Measurements from ENCODE around the gene ERC2. TPM values are rescaled to one million over a fixed set of nuclear protein-coding genes. Genes with fewer than 3 reads are reported as not detected.

ERC2 gene
- total RNA-seq, 1 experiment from 2014 or later = 0.90 TPM

DNA sequence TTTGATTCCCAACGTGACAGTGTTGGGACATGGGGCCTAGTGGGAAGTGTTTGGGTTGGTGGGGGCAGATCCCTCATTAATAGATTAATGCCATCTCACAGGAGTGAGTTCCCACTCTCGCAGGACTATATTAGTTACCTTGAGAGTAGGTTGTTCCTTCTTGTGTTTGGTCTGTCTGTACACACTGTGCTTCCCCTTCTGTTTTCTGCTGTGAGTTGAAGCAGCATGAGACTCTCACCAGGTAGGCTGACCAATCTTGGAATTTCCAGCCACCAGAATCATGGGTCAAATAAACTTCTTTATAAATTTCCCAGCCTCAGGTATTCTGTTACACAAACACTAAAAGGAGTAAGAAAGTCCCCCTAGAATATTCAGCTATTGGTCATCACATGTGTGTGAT is 145.4 kb downstream of the ERC2 start:
- H3K27me3 ChIP-seq (replicated peaks; ENCODE audit: insufficient read depth, low read depth, low read length, poor library complexity) = no peaks in the 10 kb centered on the region
- ChIA-PET POLR2A (ENCODE audit: low non-redundant PET) (no interaction called here), CTCF (no interaction called here)
- no peaks in the 10 kb centered on the region for H3K4me1 ChIP-seq (ENCODE audit: insufficient read depth, low read length, poor library complexity, severe bottlenecking)
- no peak for DNase-seq (ENCODE audit: low spot score)
- no peaks in the 10 kb centered on the region for H3K36me3 ChIP-seq (ENCODE audit: insufficient read depth, low read length, poor library complexity, severe bottlenecking)
- no peak overlapping the region for H3K27ac ChIP-seq (ENCODE audit: low read depth, low read length, poor library complexity, severe bottlenecking)
- BruUV-seq (replicated peaks) = no TSS peak
- intact Hi-C loops (cut with micrococcal nuclease; ENCODE audit: unreplicated experiment) = no loop called here
- no peak overlapping the region for H3K4me3 ChIP-seq (ENCODE audit: low read depth, low read length, poor library complexity, severe bottlenecking)
- no peaks in the 10 kb centered on the region for H3K9me3 ChIP-seq (ENCODE audit: low read depth, low read length, poor library complexity, severe bottlenecking)
- TF ChIP-seq, protein P1, sequence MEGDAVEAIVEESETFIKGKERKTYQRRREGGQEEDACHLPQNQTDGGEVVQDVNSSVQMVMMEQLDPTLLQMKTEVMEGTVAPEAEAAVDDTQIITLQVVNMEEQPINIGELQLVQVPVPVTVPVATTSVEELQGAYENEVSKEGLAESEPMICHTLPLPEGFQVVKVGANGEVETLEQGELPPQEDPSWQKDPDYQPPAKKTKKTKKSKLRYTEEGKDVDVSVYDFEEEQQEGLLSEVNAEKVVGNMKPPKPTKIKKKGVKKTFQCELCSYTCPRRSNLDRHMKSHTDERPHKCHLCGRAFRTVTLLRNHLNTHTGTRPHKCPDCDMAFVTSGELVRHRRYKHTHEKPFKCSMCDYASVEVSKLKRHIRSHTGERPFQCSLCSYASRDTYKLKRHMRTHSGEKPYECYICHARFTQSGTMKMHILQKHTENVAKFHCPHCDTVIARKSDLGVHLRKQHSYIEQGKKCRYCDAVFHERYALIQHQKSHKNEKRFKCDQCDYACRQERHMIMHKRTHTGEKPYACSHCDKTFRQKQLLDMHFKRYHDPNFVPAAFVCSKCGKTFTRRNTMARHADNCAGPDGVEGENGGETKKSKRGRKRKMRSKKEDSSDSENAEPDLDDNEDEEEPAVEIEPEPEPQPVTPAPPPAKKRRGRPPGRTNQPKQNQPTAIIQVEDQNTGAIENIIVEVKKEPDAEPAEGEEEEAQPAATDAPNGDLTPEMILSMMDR (conservative IDR thresholded peaks at IDR 0.05; ENCODE audit: low read depth, low read length) = no peak
- TF ChIP-seq EZH2 (IDR thresholded peaks at IDR 0.05; ENCODE audit: borderline replicate concordance, low read depth, low read length, poor library complexity, severe bottlenecking) = no peak

DNA sequence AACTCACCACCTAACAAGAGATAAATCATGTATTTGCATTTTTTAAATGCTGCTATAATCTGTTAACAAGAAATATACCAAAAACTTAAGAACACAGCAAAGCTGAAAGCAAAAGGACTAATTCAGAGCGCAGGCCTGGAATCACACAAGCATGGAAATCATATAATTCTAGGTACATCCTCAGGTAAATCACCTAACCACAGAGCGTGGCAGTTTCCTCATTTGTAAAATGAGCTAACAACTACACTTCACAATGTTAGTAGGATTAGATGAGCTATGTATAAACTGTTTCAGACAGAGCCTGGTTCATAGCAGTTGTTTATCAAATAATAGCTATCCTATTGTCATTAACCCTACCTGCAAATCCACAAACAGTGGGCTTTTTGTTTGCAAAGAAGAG is 146.4 kb downstream of the ERC2 start:
- CTCF ChIA-PET = no interaction called here
- no TSS peak for BruUV-seq (replicated peaks)

GRCh38 chr3:56321383-56321782 is 146.9 kb downstream of the ERC2 start:
- H3K27me3 ChIP-seq (replicated peaks; ENCODE audit: insufficient read depth, low read depth, low read length, poor library complexity) = no peaks in the 10 kb centered on the region
- H3K36me3 ChIP-seq (ENCODE audit: insufficient read depth, low read length, poor library complexity, severe bottlenecking) = no peaks in the 10 kb centered on the region
- H3K4me3 ChIP-seq (ENCODE audit: low read depth, low read length, poor library complexity, severe bottlenecking) = no peak overlapping the region
- ChIA-PET POLR2A (ENCODE audit: low non-redundant PET) (no interaction called here), CTCF (no interaction called here)
- H3K9me3 ChIP-seq (ENCODE audit: low read depth, low read length, poor library complexity, severe bottlenecking) = no peaks in the 10 kb centered on the region
- H3K4me1 ChIP-seq (ENCODE audit: insufficient read depth, low read length, poor library complexity, severe bottlenecking) = no peaks in the 10 kb centered on the region
- TF ChIP-seq, protein P1 (conservative IDR thresholded peaks at IDR 0.05; ENCODE audit: low read depth, low read length) = no peak
- no peak for TF ChIP-seq EZH2 (IDR thresholded peaks at IDR 0.05; ENCODE audit: borderline replicate concordance, low read depth, low read length, poor library complexity, severe bottlenecking)
- intact Hi-C loops (cut with micrococcal nuclease; ENCODE audit: unreplicated experiment) = no loop called here
- H3K27ac ChIP-seq (ENCODE audit: low read depth, low read length, poor library complexity, severe bottlenecking) = no peak overlapping the region
- BruUV-seq (replicated peaks) = no TSS peak
- peak; percentile 1 for DNase-seq (ENCODE audit: low spot score)

More for the DNA sequence above, 146.4 kb downstream of the ERC2 start:
- intact Hi-C loops (cut with micrococcal nuclease; ENCODE audit: unreplicated experiment) = no loop called here
- H3K9me3 ChIP-seq (ENCODE audit: low read depth, low read length, poor library complexity, severe bottlenecking) = no peaks in the 10 kb centered on the region
- H3K4me1 ChIP-seq (ENCODE audit: insufficient read depth, low read length, poor library complexity, severe bottlenecking) = no peaks in the 10 kb centered on the region
- H3K4me3 ChIP-seq (ENCODE audit: low read depth, low read length, poor library complexity, severe bottlenecking) = no peak overlapping the region
- H3K27ac ChIP-seq (ENCODE audit: low read depth, low read length, poor library complexity, severe bottlenecking) = no peak overlapping the region
- H3K36me3 ChIP-seq (ENCODE audit: insufficient read depth, low read length, poor library complexity, severe bottlenecking) = no peaks in the 10 kb centered on the region
- no peak for DNase-seq (ENCODE audit: low spot score)
- no peaks in the 10 kb centered on the region for H3K27me3 ChIP-seq (replicated peaks; ENCODE audit: insufficient read depth, low read depth, low read length, poor library complexity)
- TF ChIP-seq EZH2 (IDR thresholded peaks at IDR 0.05; ENCODE audit: borderline replicate concordance, low read depth, low read length, poor library complexity, severe bottlenecking) = no peak
- TF ChIP-seq, protein P1 (conservative IDR thresholded peaks at IDR 0.05; ENCODE audit: low read depth, low read length) = no peak
- POLR2A ChIA-PET (ENCODE audit: low non-redundant PET) = no interaction called here

Data from A673 (cell line).